Measurements from ENCODE around the gene MRPL40.
A peak's percentile ranks its signal among the peaks of the same experiment; 100 is the strongest.

Gene MRPL40

DNA sequence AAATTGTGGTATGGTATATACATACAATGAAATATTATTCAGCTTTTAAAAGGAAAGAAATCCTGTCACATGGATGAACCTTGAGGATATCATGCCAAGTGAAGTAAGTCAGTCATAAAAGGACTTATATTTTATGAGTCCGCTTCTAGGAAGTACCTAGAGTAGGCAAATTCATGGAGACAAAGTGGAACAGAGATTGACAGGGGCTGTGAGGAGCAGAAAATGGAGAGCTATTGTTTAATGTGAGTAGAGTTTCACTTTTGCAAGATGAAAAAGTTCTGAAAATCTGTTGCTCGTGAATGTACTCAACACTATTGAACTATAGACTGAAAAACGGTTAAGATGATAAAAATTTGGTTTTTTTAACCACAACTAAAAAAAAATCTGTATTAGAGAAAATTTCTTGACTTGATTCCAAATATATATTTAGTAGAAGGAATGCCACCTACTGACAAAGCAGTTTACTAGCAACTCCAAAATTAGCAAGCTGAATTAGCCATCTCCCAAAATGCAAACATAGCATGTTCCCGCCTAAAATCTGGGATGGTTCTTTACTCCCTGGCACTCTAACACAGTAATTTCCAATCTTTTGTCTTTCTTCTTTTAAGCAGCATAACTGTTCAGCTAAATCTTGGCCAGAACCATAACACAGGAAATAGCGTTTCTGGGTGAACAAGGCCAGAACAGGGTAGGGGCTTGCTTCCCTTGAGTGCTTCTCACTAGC is 45.1 kb downstream of the MRPL40 start:
- no peak for TF ChIP-seq Cebpa-rat (IDR thresholded peaks at IDR 0.05)
- Histone ChIP-seq H3K9ac (peak overlapping the region; percentile 100), H4K20me1 (peaks cover 67% of the 10 kb centered on the region), H3K4me2 (peak overlapping the region; percentile 86), H3K4me1 (peaks cover 43% of the 10 kb centered on the region), H3K27ac (no peak overlapping the region), H3K9me3 (no peaks in the 10 kb centered on the region), H3K27me3 (no peaks in the 10 kb centered on the region), H3K4me3 (peak overlapping the region; percentile 86), H3K36me3 (peaks cover 50% of the 10 kb centered on the region)

- no peaks in the 10 kb centered on the region for H3K9me3 ChIP-seq
- H3K36me3 ChIP-seq = peaks cover 50% of the 10 kb centered on the region
- no peak for TF ChIP-seq Cebpa-rat (IDR thresholded peaks at IDR 0.05)
- peaks cover 59% of the 10 kb centered on the region for H4K20me1 ChIP-seq
- H3K9ac ChIP-seq = peak overlapping the region; percentile 100
- H3K4me1 ChIP-seq = peaks cover 43% of the 10 kb centered on the region
- peak overlapping the region; percentile 86 for H3K4me2 ChIP-seq
- H3K4me3 ChIP-seq = peak overlapping the region; percentile 86
- no peaks in the 10 kb centered on the region for H3K27me3 ChIP-seq
- peak overlapping the region; percentile 100 for H3K27ac ChIP-seq
Observed at GRCh38 chr22:19478045-19478900, 45.9 kb downstream of the MRPL40 start.

DNA sequence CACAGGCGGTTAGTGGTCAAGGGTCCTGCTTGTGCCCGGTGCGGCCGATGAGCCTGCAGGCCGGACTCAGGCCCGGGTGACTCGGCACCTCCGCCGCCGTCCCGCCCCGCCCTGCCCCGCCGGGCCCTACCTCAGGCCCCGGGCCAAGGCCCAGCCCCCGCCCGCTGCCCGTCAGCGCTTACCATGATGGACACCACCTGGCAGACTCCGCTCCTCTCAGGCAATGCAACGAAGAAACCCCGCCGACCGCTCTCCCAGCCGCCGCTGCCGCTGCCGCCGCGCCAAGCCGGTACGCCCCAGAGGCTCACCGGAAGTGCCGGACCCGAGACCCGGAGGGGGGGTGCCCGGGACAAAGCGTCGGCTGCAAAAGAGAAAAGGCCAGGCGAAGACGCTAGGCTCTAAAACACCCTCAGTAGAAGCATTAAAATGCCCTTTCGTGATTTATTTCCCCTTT is 46.6 kb downstream of the MRPL40 start, which contains the start of gene UFD1:
Gene UFD1, minus strand, starts transcription at position 293 of the 454 bp plus-strand sequence. Its CDS starts 108 bp downstream, at position 185.
- Histone ChIP-seq H3K4me1 (peaks cover 43% of the 10 kb centered on the region), H3K27ac (peak within 1 kb of the TSS; percentile 100), H3K27me3 (no peaks in the 10 kb centered on the region), H3K9me3 (no peaks in the 10 kb centered on the region), H4K20me1 (peaks cover 52% of the 10 kb centered on the region), H3K9ac (peak within 1 kb of the TSS; percentile 100), H3K36me3 (peaks cover 50% of the 10 kb centered on the region), H3K4me3 (peak within 1 kb of the TSS; percentile 86), H3K4me2 (peak within 1 kb of the TSS; percentile 93)
- TF ChIP-seq Cebpa-rat (IDR thresholded peaks at IDR 0.05) = no peak

- no peak for TF ChIP-seq Cebpa-rat (IDR thresholded peaks at IDR 0.05)
- peak within 1 kb of the TSS; percentile 100 for H3K27ac ChIP-seq
Observed at GRCh38 chr22:19479355-19480172, 47.2 kb downstream of the MRPL40 start, which contains the start of gene CDC45. CDC45 (plus strand) TSS chr22:19479920; CDS start chr22:19479969, 49 bp downstream.

GRCh38 chr22:19480173-19480568 is 47.8 kb downstream of the MRPL40 start:
- peaks cover 43% of the 10 kb centered on the region for H3K4me1 ChIP-seq
- H3K4me3 ChIP-seq = peak overlapping the region; percentile 86
- no peak for TF ChIP-seq Cebpa-rat (IDR thresholded peaks at IDR 0.05)
- peak overlapping the region; percentile 100 for H3K9ac ChIP-seq
- H3K27ac ChIP-seq = peak overlapping the region; percentile 100
- H3K4me2 ChIP-seq = peak overlapping the region; percentile 93
- H3K36me3 ChIP-seq = peaks cover 50% of the 10 kb centered on the region
- peaks cover 44% of the 10 kb centered on the region for H4K20me1 ChIP-seq
- H3K9me3 ChIP-seq = no peaks in the 10 kb centered on the region
- H3K27me3 ChIP-seq = no peaks in the 10 kb centered on the region

More at GRCh38 chr22:19479355-19480172, 47.2 kb downstream of the MRPL40 start, which contains the start of gene CDC45:
- Histone ChIP-seq H3K9ac (peak within 1 kb of the TSS; percentile 100), H3K4me2 (peak within 1 kb of the TSS; percentile 93), H3K27me3 (no peaks in the 10 kb centered on the region), H3K36me3 (peaks cover 50% of the 10 kb centered on the region), H3K4me1 (peaks cover 43% of the 10 kb centered on the region), H4K20me1 (peaks cover 49% of the 10 kb centered on the region), H3K9me3 (no peaks in the 10 kb centered on the region), H3K4me3 (peak within 1 kb of the TSS; percentile 86)

GRCh38 chr22:19480789-19481188 is 48.4 kb downstream of the MRPL40 start:
- peaks cover 50% of the 10 kb centered on the region for H3K36me3 ChIP-seq
- TF ChIP-seq Cebpa-rat (IDR thresholded peaks at IDR 0.05) = no peak
- peak overlapping the region; percentile 100 for H3K9ac ChIP-seq
- H3K4me2 ChIP-seq = peak overlapping the region; percentile 93
- H3K27ac ChIP-seq = no peak overlapping the region
- H3K9me3 ChIP-seq = no peaks in the 10 kb centered on the region
- no peaks in the 10 kb centered on the region for H3K27me3 ChIP-seq
- peaks cover 40% of the 10 kb centered on the region for H3K4me1 ChIP-seq
- peak overlapping the region; percentile 86 for H3K4me3 ChIP-seq
- H4K20me1 ChIP-seq = peaks cover 44% of the 10 kb centered on the region

DNA sequence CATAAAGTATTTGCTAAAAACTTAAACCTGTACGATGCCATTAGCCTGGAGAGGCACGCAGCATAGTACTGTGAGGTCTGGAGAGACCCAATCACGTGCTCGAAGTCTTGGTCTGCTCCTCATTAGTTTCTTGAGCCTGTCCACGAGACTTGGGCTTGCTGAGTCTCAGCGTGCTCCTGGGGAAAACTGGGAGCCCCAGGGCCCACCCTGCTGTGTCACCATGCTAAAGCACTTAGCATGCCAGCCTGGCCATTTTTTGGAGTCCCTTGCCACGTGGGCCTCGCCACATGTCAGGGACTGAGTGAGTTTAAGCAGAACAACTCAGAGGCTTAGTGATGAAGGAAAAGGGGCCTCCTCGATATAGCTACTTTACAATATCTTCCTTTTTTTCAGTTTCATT is 50.0 kb downstream of the MRPL40 start:
- no peaks in the 10 kb centered on the region for H3K27me3 ChIP-seq
- no peak overlapping the region for H3K4me3 ChIP-seq
- H3K9me3 ChIP-seq = no peaks in the 10 kb centered on the region
- H3K27ac ChIP-seq = no peak overlapping the region
- no peak for TF ChIP-seq Cebpa-rat (IDR thresholded peaks at IDR 0.05)
- peaks cover 31% of the 10 kb centered on the region for H4K20me1 ChIP-seq
- H3K36me3 ChIP-seq = peaks cover 55% of the 10 kb centered on the region
- H3K4me2 ChIP-seq = no peak overlapping the region
- peaks cover 25% of the 10 kb centered on the region for H3K4me1 ChIP-seq
- H3K9ac ChIP-seq = no peak overlapping the region

DNA sequence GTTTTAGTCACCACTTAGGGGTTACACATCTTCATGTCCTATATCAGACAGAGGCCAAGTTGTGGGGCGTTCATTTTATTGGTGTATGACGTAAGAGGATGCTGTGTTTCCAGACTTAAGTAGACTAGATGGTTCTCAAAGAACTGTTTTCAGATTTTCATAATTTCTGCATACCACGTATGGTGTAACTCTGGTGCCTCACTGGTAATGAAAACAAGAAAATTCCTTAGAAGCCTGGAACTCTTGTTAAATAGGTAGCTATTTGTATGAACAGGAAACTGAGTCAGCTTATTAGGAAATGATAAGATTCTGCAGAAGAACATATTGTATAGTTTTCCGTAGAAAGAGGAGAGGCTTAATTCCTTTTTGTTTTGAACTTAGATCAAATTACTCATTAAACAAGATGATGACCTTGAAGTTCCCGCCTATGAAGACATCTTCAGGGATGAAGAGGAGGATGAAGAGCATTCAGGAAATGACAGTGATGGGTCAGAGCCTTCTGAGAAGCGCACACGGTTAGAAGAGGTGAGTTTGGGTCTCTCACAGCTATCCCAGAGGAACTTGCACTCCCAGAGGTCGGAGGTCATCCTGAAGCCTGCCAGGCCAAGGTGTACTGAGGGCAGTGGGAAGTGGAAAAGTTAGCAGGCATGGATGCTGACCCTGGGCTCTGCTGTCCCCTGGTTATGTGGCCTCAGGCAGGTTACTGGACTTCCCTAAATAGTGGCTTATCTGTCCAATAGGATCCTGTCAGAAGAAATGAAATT is 51.3 kb downstream of the MRPL40 start:
- Histone ChIP-seq H3K27ac (no peak overlapping the region), H4K20me1 (peaks cover 24% of the 10 kb centered on the region), H3K4me2 (no peak overlapping the region), H3K9me3 (no peaks in the 10 kb centered on the region), H3K4me1 (peaks cover 16% of the 10 kb centered on the region), H3K36me3 (peaks cover 69% of the 10 kb centered on the region), H3K27me3 (no peaks in the 10 kb centered on the region), H3K9ac (no peak overlapping the region), H3K4me3 (no peak overlapping the region)
- no peak for TF ChIP-seq Cebpa-rat (IDR thresholded peaks at IDR 0.05)

Measured in BLaER1 (cell line).